GM12878 (cell line): ENCODE results near the gene RALGPS1. TPM values are rescaled to one million over a fixed set of nuclear protein-coding genes. Genes with fewer than 3 reads are reported as not detected.

Experiments used
- ATAC-seq: fragments of 200-7000 bp; cut with Tn5 transposase; 3 replicates; pipeline ENCODE4 v1.9.1; 2020; ENCODE audit warnings: mild to moderate bottlenecking, moderate library complexity
- BruUV-seq: library from RNA; stranded (reverse); fragments of 400-500 nt; replicated peaks from 2 replicates; lab custom pipeline; 2021; lab: Mats Ljungman, UMichigan
- CTCF ChIA-PET: fragments of 300-600 bp; sonication (Branson Sonifier 250); formaldehyde crosslinking; extraction: SDS; loops from one replicate; lab custom pipeline; 2021; ENCODE audit warnings: inconsistent platforms; lab: Yijun Ruan, JAX
- POLR2A ChIA-PET: fragments of 350-600 bp; formaldehyde crosslinking; extraction: SDS; loops from one replicate; lab custom pipeline; 2021; ENCODE audit warnings: inconsistent platforms; lab: Charles Lee
- RAD21 ChIA-PET: fragments of 300-600 bp; sonication (Branson Sonifier 250); formaldehyde crosslinking; loops from one replicate; lab custom pipeline; 2023; ENCODE audit warnings: antibody characterized with exemption; ENCODE audit not compliant: unreplicated experiment; lab: Charles Lee
- SMC1A ChIA-PET: fragments of 300-600 bp; sonication (Branson Sonifier 250); formaldehyde crosslinking; loops from one replicate; lab custom pipeline; 2023; ENCODE audit not compliant: unreplicated experiment, uncharacterized antibody; lab: Charles Lee
- DNase-seq: peaks from one replicate; pipeline ENCODE4 v3.0.0-alpha.2; 2011; ENCODE audit warnings: low read depth, low spot score
- FAIRE-seq: peaks from 3 replicates; lab custom pipeline; 2011; peaks lifted over from hg19 to GRCh38; lab: Jason Lieb, UNC
- H2AFZ ChIP-seq: 2 replicates; pipeline ENCODE4 v1.6.0; 2011; ENCODE audit warnings: low read depth, low read length, control low read depth; ENCODE audit not compliant: control insufficient read depth
- H3K27ac ChIP-seq: 2 replicates; pipeline ENCODE4 v1.5.1; 2011; ENCODE audit warnings: control low read depth; ENCODE audit not compliant: control insufficient read depth, insufficient read depth
- H3K27me3 ChIP-seq, 2 experiments: replicated peaks in 1 of 2; 2 replicates each; pipeline versions ENCODE4 v1.6.0 to v1.6.1; 2011; ENCODE audit warnings: low read length in 1 of 2; ENCODE audit not compliant: control insufficient read depth in 2 of 2, insufficient read depth in 2 of 2
- H3K36me3 ChIP-seq, 2 experiments: 2 replicates each; pipeline ENCODE4 v1.5.1; 2011; ENCODE audit warnings: low read length in 1 of 2; ENCODE audit not compliant: control insufficient read depth in 2 of 2, insufficient read depth in 2 of 2
- H3K4me1 ChIP-seq: 2 replicates; pipeline ENCODE4 v1.6.1; 2011; ENCODE audit warnings: mild to moderate bottlenecking, low read length, moderate library complexity, mixed read lengths; ENCODE audit not compliant: control insufficient read depth, insufficient read depth
- H3K4me2 ChIP-seq: 2 replicates; pipeline ENCODE4 v1.6.0; 2011; ENCODE audit warnings: control low read depth; ENCODE audit not compliant: control insufficient read depth, insufficient read depth
- H3K4me3 ChIP-seq: fragments of 200-600 bp; sonication (generic); 2 replicates; pipeline ENCODE4 v1.5.1; 2016
- H3K79me2 ChIP-seq: 2 replicates; pipeline ENCODE4 v1.6.0; 2011; ENCODE audit warnings: low read length; ENCODE audit not compliant: control insufficient read depth, insufficient read depth
- H3K9ac ChIP-seq: 2 replicates; pipeline ENCODE4 v1.8.0; 2011; ENCODE audit warnings: low read length, control low read depth, mixed read lengths; ENCODE audit not compliant: control insufficient read depth, insufficient read depth
- H3K9me3 ChIP-seq: replicated peaks from 3 replicates; pipeline ENCODE4 v1.5.1; 2011; ENCODE audit warnings: mild to moderate bottlenecking, low read length; ENCODE audit not compliant: control insufficient read depth, insufficient read depth
- H4K20me1 ChIP-seq: 2 replicates; pipeline ENCODE4 v1.6.0; 2011; ENCODE audit not compliant: control insufficient read depth, insufficient read depth
- CHD4 ChIP-seq: fragments of 200-600 bp; sonication (generic); IDR thresholded peaks from 2 replicates; pipeline ENCODE4 v1.6.1; 2016; ENCODE audit warnings: mild to moderate bottlenecking
- EP300 ChIP-seq, 2 experiments: fragments of 150-350 bp in 1 of 2; IDR thresholded peaks; 2 replicates each; pipeline ENCODE4 v1.6.1; 2011 to 2012; ENCODE audit warnings: low read depth in 2 of 2, low read length in 2 of 2, borderline replicate concordance in 1 of 2, improper control_type of control experiment in 1 of 2, inconsistent platforms in 1 of 2; ENCODE audit not compliant: control insufficient read depth in 1 of 2
- HCFC1 ChIP-seq: fragments of 150-350 bp; IDR thresholded peaks from 2 replicates; pipeline ENCODE4 v1.6.1; 2014; ENCODE audit warnings: low read length
- NFIC ChIP-seq: IDR thresholded peaks from 2 replicates; pipeline ENCODE4 v1.6.1; 2012; ENCODE audit warnings: low read depth, mild to moderate bottlenecking, inconsistent platforms, low read length, moderate library complexity
- SREBF2 ChIP-seq: IDR thresholded peaks from 2 replicates; pipeline ENCODE4 v1.6.1; 2012; ENCODE audit warnings: mild to moderate bottlenecking, low read length
- YBX1 ChIP-seq: fragments of 450-650 bp; IDR thresholded peaks from 2 replicates; pipeline ENCODE4 v1.6.1; 2016; ENCODE audit warnings: antibody characterized with exemption
- WGBS: methylation state at CpG from one replicate; pipeline ENCODE4 v1.1.6; 2016; ENCODE audit warnings: low lambda C conversion rate; ENCODE audit not compliant: insufficient replicate concordance, insufficient coverage; ENCODE audit errors: missing lambda C conversion rate; 5-methylcytosine and 5-hydroxymethylcytosine counted together
- in situ Hi-C: fragments of 300-500 bp; cut with MboI; formaldehyde crosslinking; loops from 9 replicates; pipeline ENCODE4 v1.14.3; 2018; ENCODE audit warnings: mixed read lengths
- intact Hi-C: fragments of 100-400 bp; cut with micrococcal nuclease; formaldehyde crosslinking; loops from one replicate; pipeline ENCODE4 v1.14.2; 2022; ENCODE audit not compliant: unreplicated experiment
- polyA plus RNA-seq, 11 experiments: library from polyadenylated mRNA; depleted of rRNA in 4 of 11; unstranded in 6 of 11; stranded (reverse) in 5 of 11; fragments of >200 nt; fragmentation: Nextera tagmentation in 4 of 11; fragmentation: Illumina TruSeq in 1 of 11; extraction: Ambion mirVana in 4 of 11; extraction: Trizol in 1 of 11; gene quantifications; 1 replicate in 1 of 11; 2 replicates in 10 of 11; pipeline versions ENCODE4 v1.2.1 to v1.2.3, GENCODE V29; 2011 to 2016; ENCODE audit warnings: inconsistent platforms in 2 of 11, missing spikeins in 2 of 11, low read depth in 1 of 11
- total RNA-seq, 4 experiments: library from RNA; depleted of rRNA in 3 of 4; stranded (reverse); fragments of >200 nt in 3 of 4; fragmentation: Illumina TruSeq in 1 of 4; extraction: Trizol in 1 of 4; gene quantifications; 2 replicates each; pipeline versions ENCODE4 v1.2.1 to v1.2.3, GENCODE V29; 2013 to 2021
- TF ChIP-seq, protein P1 (sequence below): fragments of 450-650 bp; formaldehyde crosslinking; IDR thresholded peaks from 2 replicates; pipeline ENCODE4 v1.4.0; 2022; ENCODE audit warnings: mild to moderate bottlenecking, moderate library complexity
- TF ChIP-seq, protein P2 (sequence below): fragments of 450-650 bp; IDR thresholded peaks from 2 replicates; pipeline ENCODE4 v1.6.1; 2017; ENCODE audit warnings: mild to moderate bottlenecking, moderate library complexity

The RALGPS1 gene
- total and polyA plus RNA-seq, 10 of the 15 experiments (the other 5 are each of a cell fraction or from before 2014, with no cell fraction given), result 0.13 to 5.6 (median 2.7) TPM

DNA sequence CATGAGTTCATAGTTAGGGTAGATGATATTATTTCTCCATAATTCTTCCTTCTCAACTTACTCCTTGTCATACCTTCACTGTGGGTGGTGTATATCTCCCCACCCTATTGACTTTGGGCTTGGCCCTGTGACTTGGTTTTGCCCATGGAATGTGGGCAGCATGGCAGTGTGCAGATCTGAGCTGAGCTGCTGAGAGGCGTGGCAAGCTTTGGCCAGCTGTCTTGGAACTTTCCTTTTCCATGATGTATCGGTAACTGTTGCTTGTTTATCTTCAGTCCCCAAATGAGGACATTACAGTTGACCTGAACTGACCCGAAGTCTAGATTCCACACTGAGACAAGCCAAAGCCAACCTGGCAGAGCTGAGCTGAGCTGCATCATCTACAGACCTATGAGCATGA lies 70.4 kb downstream of the RALGPS1 start:
- Histone ChIP-seq H3K4me2 (no peak overlapping the region), H3K4me1 (peaks cover 14% of the 10 kb centered on the region), H3K27ac (no peak overlapping the region), H3K36me3 (no peaks in the 10 kb centered on the region), H3K27me3 (no peaks in the 10 kb centered on the region), H2AFZ (no peak overlapping the region), H4K20me1 (no peaks in the 10 kb centered on the region), H3K9ac (no peak overlapping the region), H3K9me3 (peaks cover 2% of the 10 kb centered on the region; the same call in 1 of the 3 replicates), H3K4me3 (no peak overlapping the region), H3K79me2 (no peaks in the 10 kb centered on the region)
- intact Hi-C loops (loop anchor here (5.0 kb wide), 1 partner anchor 182 kb away; no protein-coding TSS in a partner anchor), in situ Hi-C loops (no loop called here)
- ATAC-seq (no peak), FAIRE-seq (no peak), DNase-seq (no peak)
- TF ChIP-seq HCFC1 (no peak), CHD4 (no peak), YBX1 (no peak), EP300 (IDR thresholded peaks at IDR 0.05; ENCODE audit: borderline replicate concordance in 1 of 2, control insufficient read depth in 1 of 2, low read depth in 2 of 2, low read length in 2 of 2) (no peak), SREBF2 (no peak), NFIC (no peak)
- TF ChIP-seq, protein P1, sequence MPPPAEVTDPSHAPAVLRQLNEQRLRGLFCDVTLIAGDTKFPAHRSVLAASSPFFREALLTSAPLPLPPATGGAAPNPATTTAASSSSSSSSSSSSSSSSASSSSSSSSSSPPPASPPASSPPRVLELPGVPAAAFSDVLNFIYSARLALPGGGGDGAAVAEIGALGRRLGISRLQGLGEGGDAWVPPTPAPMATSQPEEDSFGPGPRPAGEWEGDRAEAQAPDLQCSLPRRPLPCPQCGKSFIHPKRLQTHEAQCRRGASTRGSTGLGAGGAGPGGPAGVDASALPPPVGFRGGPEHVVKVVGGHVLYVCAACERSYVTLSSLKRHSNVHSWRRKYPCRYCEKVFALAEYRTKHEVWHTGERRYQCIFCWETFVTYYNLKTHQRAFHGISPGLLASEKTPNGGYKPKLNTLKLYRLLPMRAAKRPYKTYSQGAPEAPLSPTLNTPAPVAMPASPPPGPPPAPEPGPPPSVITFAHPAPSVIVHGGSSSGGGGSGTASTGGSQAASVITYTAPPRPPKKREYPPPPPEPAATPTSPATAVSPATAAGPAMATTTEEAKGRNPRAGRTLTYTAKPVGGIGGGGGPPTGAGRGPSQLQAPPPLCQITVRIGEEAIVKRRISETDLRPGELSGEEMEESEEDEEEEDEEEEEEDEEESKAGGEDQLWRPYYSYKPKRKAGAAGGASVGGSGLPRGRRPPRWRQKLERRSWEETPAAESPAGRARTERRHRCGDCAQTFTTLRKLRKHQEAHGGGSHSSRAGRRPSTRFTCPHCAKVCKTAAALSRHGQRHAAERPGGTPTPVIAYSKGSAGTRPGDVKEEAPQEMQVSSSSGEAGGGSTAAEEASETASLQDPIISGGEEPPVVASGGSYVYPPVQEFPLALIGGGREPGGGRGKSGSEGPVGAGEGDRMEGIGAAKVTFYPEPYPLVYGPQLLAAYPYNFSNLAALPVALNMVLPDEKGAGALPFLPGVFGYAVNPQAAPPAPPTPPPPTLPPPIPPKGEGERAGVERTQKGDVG (CRISPR knock-in tag), result no peak
- TF ChIP-seq, protein P2, sequence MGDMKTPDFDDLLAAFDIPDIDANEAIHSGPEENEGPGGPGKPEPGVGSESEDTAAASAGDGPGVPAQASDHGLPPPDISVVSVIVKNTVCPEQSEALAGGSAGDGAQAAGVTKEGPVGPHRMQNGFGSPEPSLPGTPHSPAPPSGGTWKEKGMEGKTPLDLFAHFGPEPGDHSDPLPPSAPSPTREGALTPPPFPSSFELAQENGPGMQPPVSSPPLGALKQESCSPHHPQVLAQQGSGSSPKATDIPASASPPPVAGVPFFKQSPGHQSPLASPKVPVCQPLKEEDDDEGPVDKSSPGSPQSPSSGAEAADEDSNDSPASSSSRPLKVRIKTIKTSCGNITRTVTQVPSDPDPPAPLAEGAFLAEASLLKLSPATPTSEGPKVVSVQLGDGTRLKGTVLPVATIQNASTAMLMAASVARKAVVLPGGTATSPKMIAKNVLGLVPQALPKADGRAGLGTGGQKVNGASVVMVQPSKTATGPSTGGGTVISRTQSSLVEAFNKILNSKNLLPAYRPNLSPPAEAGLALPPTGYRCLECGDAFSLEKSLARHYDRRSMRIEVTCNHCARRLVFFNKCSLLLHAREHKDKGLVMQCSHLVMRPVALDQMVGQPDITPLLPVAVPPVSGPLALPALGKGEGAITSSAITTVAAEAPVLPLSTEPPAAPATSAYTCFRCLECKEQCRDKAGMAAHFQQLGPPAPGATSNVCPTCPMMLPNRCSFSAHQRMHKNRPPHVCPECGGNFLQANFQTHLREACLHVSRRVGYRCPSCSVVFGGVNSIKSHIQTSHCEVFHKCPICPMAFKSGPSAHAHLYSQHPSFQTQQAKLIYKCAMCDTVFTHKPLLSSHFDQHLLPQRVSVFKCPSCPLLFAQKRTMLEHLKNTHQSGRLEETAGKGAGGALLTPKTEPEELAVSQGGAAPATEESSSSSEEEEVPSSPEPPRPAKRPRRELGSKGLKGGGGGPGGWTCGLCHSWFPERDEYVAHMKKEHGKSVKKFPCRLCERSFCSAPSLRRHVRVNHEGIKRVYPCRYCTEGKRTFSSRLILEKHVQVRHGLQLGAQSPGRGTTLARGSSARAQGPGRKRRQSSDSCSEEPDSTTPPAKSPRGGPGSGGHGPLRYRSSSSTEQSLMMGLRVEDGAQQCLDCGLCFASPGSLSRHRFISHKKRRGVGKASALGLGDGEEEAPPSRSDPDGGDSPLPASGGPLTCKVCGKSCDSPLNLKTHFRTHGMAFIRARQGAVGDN, result no peak
- 95% methylated on average over 3 of the region's 3 CpGs for WGBS
- BruUV-seq, result no TSS peak
- ChIA-PET POLR2A (interaction anchor here (0.5 to 2.6 kb wide), 5 partner anchors 21 to 199 kb away, joined by 3 to 13 read pairs (median 5); no protein-coding TSS in a partner anchor), CTCF (interaction anchor here (0.7 to 5.4 kb wide), 7 partner anchors 12 to 213 kb away, joined by 3 to 53 read pairs (median 18); no protein-coding TSS in a partner anchor), SMC1A (interaction anchor here (1.0 to 6.0 kb wide), 11 partner anchors 11 to 213 kb away, joined by 3 to 110 read pairs (median 8); no protein-coding TSS in a partner anchor), RAD21 (interaction anchor here (0.9 to 4.9 kb wide), 10 partner anchors 15 to 212 kb away, joined by 3 to 111 read pairs (median 18); no protein-coding TSS in a partner anchor)
